HepG2 (cell line): ENCODE data around the gene HHEX. TPM values are rescaled to one million over a fixed set of nuclear protein-coding genes. Genes with fewer than 3 reads are reported as not detected.

Experiments used
- CERS6 ChIP-seq: sonication (generic); formaldehyde crosslinking; IDR thresholded peaks from 2 replicates; pipeline ENCODE4 v1.5.0; 2020; ENCODE audit warnings: missing genetic modification reagents
- CHD2 ChIP-seq: IDR thresholded peaks from 2 replicates; pipeline ENCODE4 v1.6.1; 2011; ENCODE audit warnings: low read depth, low read length, improper control_type of control experiment
- FOXO1 ChIP-seq: sonication (generic); formaldehyde crosslinking; IDR thresholded peaks from 2 replicates; pipeline ENCODE4 v1.4.0; 2020; ENCODE audit warnings: missing genetic modification reagents
- FOXP1 ChIP-seq, 2 experiments: fragments of 450-650 bp in 1 of 2; IDR thresholded peaks; 2 replicates each; pipeline ENCODE4 v1.6.1; 2017 to 2018; ENCODE audit warnings: antibody characterized with exemption in 1 of 2
- MED13 ChIP-seq: sonication (generic); formaldehyde crosslinking; IDR thresholded peaks from 2 replicates; pipeline ENCODE4 v1.5.0; 2020; ENCODE audit warnings: missing genetic modification reagents
- MXI1 ChIP-seq: IDR thresholded peaks from 3 replicates; pipeline ENCODE4 v1.6.1; 2012; ENCODE audit warnings: low read depth, low read length, inconsistent platforms, borderline replicate concordance
- NR2C2 ChIP-seq: sonication (generic); formaldehyde crosslinking; IDR thresholded peaks from 2 replicates; pipeline ENCODE4 v1.4.0; 2020; ENCODE audit warnings: missing genetic modification reagents, mild to moderate bottlenecking, moderate library complexity, borderline replicate concordance
- SNAI1 ChIP-seq: sonication (generic); formaldehyde crosslinking; IDR thresholded peaks from 2 replicates; pipeline ENCODE4 v1.5.0; 2020; ENCODE audit warnings: mild to moderate bottlenecking, missing genetic modification reagents, borderline replicate concordance
- ZNF414 ChIP-seq: sonication (generic); formaldehyde crosslinking; IDR thresholded peaks from 2 replicates; pipeline ENCODE4 v1.5.0; 2020; ENCODE audit warnings: missing genetic modification reagents
- ZUFSP ChIP-seq: sonication (generic); formaldehyde crosslinking; IDR thresholded peaks from 2 replicates; pipeline ENCODE4 v1.9.0; 2021; ENCODE audit warnings: missing genetic modification reagents, mild to moderate bottlenecking, borderline replicate concordance
- polyA plus RNA-seq, 8 experiments: library from polyadenylated mRNA; depleted of rRNA in 3 of 8; stranded (reverse) in 7 of 8; unstranded in 1 of 8; fragments of >200 nt; fragmentation: Illumina TruSeq in 4 of 8; extraction: Trizol in 4 of 8; gene quantifications; 2 replicates each; pipeline versions ENCODE4 v1.2.1 to v1.2.3, GENCODE V29; 2011 to 2016; ENCODE audit warnings: low read depth in 4 of 8, missing spikeins in 1 of 8, mixed read lengths in 1 of 8; ENCODE audit not compliant: insufficient read depth in 1 of 8
- total RNA-seq, 5 experiments: library from RNA; depleted of rRNA; stranded (reverse); fragments of >200 nt; fragmentation: Illumina TruSeq; extraction: Trizol; gene quantifications; 2 replicates each; pipeline ENCODE4 v1.2.3, GENCODE V29; 2016; ENCODE audit warnings: low read depth in 1 of 5
- TF ChIP-seq, protein P1 (sequence below): IDR thresholded peaks from 2 replicates; pipeline ENCODE4 v1.6.1; 2016; ENCODE audit warnings: low read depth, missing genetic modification reagents, missing compliant biosample characterization
- TF ChIP-seq, protein P2 (sequence below): sonication (generic); formaldehyde crosslinking; IDR thresholded peaks from 2 replicates; pipeline ENCODE4 v1.4.0; 2020; ENCODE audit warnings: mild to moderate bottlenecking, missing genetic modification reagents
- TF ChIP-seq, protein P3 (sequence below): sonication (generic); formaldehyde crosslinking; conservative IDR thresholded peaks from 2 replicates; pipeline ENCODE4 v1.4.0; 2020; ENCODE audit warnings: mild to moderate bottlenecking, missing genetic modification reagents, moderate library complexity

HHEX gene
- total and polyA plus RNA-seq, 2 of the 13 experiments (the other 11 are each of a cell fraction or from before 2014, with no cell fraction given): 44.5 to 48.7 TPM

GRCh38 chr10:92697663-92698511, 8.1 kb downstream of the HHEX start (continued):
- TF ChIP-seq NR2C2 (CRISPR knock-in tag): 0 out of 2 replicates have a peak, but pooled peaks have one; percentile 30
- TF ChIP-seq, protein P1, sequence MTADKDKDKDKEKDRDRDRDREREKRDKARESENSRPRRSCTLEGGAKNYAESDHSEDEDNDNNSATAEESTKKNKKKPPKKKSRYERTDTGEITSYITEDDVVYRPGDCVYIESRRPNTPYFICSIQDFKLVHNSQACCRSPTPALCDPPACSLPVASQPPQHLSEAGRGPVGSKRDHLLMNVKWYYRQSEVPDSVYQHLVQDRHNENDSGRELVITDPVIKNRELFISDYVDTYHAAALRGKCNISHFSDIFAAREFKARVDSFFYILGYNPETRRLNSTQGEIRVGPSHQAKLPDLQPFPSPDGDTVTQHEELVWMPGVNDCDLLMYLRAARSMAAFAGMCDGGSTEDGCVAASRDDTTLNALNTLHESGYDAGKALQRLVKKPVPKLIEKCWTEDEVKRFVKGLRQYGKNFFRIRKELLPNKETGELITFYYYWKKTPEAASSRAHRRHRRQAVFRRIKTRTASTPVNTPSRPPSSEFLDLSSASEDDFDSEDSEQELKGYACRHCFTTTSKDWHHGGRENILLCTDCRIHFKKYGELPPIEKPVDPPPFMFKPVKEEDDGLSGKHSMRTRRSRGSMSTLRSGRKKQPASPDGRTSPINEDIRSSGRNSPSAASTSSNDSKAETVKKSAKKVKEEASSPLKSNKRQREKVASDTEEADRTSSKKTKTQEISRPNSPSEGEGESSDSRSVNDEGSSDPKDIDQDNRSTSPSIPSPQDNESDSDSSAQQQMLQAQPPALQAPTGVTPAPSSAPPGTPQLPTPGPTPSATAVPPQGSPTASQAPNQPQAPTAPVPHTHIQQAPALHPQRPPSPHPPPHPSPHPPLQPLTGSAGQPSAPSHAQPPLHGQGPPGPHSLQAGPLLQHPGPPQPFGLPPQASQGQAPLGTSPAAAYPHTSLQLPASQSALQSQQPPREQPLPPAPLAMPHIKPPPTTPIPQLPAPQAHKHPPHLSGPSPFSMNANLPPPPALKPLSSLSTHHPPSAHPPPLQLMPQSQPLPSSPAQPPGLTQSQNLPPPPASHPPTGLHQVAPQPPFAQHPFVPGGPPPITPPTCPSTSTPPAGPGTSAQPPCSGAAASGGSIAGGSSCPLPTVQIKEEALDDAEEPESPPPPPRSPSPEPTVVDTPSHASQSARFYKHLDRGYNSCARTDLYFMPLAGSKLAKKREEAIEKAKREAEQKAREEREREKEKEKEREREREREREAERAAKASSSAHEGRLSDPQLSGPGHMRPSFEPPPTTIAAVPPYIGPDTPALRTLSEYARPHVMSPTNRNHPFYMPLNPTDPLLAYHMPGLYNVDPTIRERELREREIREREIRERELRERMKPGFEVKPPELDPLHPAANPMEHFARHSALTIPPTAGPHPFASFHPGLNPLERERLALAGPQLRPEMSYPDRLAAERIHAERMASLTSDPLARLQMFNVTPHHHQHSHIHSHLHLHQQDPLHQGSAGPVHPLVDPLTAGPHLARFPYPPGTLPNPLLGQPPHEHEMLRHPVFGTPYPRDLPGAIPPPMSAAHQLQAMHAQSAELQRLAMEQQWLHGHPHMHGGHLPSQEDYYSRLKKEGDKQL (CRISPR knock-in tag): peak; percentile 97
- TF ChIP-seq MXI1: peak; percentile 6; the same call in 1 of the 3 replicates
- TF ChIP-seq FOXP1 (IDR thresholded peaks at IDR 0.05): no peak
- TF ChIP-seq FOXP1 (CRISPR knock-in tag; IDR thresholded peaks at IDR 0.05): peak; percentile 89
- TF ChIP-seq, protein P2, sequence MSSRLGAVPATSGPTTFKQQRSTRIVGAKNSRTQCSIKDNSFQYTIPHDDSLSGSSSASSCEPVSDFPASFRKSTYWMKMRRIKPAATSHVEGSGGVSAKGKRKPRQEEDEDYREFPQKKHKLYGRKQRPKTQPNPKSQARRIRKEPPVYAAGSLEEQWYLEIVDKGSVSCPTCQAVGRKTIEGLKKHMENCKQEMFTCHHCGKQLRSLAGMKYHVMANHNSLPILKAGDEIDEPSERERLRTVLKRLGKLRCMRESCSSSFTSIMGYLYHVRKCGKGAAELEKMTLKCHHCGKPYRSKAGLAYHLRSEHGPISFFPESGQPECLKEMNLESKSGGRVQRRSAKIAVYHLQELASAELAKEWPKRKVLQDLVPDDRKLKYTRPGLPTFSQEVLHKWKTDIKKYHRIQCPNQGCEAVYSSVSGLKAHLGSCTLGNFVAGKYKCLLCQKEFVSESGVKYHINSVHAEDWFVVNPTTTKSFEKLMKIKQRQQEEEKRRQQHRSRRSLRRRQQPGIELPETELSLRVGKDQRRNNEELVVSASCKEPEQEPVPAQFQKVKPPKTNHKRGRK (CRISPR knock-in tag): no peak
- TF ChIP-seq ZNF414 (CRISPR knock-in tag): no peak
- peak; percentile 64; the same call in 1 of the 2 replicates for TF ChIP-seq MED13
- no peak for TF ChIP-seq CHD2
- TF ChIP-seq SNAI1 (CRISPR knock-in tag): no peak
- no peak for TF ChIP-seq CERS6 (CRISPR knock-in tag)
- TF ChIP-seq, protein P3, sequence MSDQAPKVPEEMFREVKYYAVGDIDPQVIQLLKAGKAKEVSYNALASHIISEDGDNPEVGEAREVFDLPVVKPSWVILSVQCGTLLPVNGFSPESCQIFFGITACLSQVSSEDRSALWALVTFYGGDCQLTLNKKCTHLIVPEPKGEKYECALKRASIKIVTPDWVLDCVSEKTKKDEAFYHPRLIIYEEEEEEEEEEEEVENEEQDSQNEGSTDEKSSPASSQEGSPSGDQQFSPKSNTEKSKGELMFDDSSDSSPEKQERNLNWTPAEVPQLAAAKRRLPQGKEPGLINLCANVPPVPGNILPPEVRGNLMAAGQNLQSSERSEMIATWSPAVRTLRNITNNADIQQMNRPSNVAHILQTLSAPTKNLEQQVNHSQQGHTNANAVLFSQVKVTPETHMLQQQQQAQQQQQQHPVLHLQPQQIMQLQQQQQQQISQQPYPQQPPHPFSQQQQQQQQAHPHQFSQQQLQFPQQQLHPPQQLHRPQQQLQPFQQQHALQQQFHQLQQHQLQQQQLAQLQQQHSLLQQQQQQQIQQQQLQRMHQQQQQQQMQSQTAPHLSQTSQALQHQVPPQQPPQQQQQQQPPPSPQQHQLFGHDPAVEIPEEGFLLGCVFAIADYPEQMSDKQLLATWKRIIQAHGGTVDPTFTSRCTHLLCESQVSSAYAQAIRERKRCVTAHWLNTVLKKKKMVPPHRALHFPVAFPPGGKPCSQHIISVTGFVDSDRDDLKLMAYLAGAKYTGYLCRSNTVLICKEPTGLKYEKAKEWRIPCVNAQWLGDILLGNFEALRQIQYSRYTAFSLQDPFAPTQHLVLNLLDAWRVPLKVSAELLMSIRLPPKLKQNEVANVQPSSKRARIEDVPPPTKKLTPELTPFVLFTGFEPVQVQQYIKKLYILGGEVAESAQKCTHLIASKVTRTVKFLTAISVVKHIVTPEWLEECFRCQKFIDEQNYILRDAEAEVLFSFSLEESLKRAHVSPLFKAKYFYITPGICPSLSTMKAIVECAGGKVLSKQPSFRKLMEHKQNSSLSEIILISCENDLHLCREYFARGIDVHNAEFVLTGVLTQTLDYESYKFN (CRISPR knock-in tag): peak; percentile 95
- TF ChIP-seq FOXO1: peak; percentile 68; the same call in 1 of the 2 replicates
- no peak for TF ChIP-seq ZUFSP (CRISPR knock-in tag)
